ENCODE results near the gene TKFC.

TKFC gene

DNA sequence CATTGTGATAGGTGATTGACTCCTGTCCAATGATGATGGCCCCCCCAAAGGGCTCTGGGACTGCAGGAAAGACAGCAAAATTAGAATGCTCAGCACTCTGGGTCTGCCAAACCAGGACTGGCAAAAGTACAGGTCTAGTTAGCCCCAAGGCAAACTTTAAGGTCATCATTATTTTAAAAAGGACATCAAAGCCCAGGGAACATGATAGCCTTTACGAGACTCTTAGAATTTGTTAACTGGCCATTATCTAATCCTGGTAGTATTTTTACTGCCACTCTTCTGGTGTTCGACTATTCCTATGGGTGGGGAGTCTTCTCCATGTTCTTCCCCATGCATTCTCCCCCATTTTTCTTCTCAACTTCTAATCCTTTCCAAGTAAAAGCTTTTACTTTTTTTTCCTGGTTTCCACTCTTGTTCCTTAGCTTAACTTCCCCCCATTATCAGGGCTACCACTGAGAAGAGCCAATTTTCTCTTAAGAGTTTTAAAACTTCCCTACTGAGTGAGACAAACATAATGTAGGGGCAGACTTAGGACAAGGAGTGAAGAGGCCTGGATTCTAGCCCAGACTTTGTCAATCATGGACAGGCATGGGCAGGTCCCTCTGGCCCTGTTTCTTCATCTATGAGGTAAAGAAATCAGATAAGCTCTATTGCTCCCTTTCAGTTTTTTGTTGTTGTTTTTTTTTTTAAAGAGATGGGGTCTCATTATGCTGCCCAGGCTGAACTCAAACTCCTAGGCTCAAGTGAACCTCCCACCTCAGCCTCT is 7.2 kb upstream of the TKFC start:
- DNase-seq: no peak

DNA sequence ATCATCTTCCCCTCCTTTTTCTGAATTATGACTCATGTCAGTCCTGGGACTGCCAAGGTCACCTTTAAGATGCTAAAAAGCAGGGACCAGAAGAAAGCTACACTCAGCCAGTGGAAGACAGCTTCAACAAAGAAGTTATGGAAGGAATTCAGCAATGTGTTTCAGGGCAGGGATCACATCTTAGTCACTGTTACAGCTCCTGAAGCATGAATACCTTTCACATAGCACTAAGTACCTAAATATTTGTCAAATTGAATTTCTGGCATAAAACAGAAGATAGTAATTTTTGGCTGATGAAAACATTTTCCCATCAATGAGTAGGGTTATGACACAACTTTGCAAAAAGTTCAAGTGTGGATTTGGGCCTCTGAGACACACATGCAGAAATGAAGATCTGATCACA is 5.4 kb upstream of the TKFC start:
- no peak for DNase-seq

DNA sequence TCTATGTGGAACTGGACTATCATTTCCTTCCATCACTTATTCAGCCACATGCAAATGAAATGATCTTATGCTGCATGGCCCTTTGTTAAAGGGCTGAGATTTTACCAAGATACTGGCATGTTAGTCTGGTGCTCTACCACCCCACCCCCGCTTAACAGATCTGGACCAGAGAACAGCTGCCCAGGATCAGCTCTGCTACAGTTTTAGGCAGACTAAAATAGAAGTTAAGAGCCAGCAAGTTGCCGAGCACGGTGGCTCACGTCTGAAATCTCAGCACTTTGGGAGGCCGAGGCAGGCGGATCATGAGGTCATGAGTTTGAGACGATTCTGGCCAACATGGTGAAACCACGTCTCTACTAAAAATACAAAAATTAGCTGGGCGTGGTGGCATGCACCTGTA is 4.7 kb upstream of the TKFC start:
- DNase-seq: no peak

DNA sequence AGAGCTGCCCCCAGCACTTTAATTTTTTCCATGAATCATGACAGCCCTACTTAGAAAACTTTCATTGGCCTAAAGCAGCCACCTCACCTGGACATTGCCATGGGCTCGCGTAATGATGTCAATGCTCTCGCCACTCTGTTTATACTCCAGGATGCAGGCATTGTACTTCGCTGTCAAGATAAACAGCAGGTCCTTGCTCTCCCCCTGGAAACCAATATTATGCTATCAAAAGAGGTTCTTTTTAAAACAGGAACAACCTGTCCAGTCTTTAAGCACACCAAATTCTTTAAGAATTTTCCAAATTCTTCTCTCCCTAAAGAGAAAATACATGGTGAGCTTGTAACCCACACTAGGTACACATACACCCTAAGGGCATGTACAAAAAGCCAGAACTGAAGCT is 3.2 kb upstream of the TKFC start:
- DNase-seq: no peak

DNA sequence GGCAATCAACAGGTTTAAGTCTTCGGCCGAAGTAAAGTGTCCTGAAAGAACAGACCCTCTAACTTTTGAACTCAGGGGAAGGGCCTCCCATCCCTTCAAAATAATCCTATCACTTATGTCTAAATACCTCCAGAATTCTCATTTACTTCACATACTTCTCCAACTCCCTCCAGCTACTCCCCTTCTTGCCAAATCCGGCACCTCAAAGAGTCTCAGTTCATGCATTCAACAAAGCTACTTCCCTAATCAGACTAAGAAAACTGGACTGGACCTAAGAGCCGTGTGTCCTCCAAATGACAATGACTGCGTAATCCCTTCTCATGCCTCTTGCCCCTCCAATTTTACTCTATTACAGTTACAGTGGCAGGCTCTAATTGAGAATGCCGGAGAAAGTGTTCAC is 1.4 kb upstream of the TKFC start:
- DNase-seq: no peak

DNA sequence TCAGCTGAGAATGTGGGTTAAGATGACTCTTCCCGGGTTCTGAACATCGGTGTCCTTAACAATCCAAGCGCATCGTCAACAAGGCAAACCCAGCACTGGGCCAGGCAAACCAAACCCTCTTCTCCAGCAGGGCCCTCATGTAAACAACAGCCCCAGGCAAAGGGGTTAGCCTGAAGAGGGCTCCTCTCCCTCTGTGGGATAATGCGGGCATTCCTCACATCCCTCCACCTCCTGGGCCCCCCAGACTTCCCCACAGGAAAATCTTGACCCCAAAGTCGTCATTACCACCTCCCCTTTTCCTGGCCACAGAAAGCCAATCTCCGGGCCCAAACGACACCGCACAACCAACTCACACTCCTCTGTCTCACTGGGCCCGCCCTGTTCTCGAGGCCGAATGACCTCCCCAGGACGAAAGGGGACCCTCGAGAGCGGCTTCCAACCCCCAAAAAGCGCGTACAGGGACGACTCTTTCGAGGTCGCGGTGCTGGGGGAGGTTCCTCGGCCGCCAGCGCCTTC is 689 bp upstream of the TKFC start:
- no peak for DNase-seq

DNA sequence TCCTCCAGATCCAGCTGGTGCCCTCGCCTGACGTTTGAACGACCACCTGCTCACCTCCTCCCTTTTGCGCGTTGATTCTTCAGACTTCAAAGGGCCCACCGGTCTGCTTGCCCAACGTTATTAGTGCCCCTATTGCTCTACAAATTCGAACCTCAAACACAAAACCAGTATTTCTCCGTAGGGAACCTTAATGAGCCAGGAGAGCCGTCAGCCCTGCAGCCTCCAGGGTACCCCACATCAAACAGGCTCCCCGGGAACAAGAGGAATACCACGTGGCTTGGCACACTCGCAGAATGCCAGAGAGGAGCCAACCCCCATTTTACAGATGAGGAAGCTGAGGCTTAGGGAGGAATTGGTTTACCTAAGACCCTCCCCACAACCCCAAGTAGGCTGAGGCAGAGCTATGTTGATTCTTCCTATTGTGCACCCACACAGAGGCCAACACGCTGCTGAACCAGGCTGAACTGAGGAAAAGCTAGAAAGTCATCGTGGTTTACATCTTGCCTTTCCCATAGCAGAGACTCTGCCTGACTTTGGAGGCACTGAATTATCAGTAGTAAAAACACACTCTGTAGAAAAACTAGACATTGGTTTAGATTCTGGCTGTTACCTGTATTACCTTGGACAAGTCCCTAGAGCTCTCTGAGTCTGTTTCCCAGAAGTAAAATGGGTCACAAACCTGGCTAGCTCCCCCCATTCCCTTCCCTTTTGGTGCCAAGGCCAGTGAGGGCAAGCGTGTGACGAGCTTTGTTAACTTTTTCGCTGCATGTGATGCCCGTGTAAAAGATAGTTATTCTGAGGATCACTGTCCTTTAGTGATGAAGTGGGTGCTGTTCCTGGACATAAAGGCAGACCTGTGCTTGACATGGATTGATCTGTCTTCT is 764 bp downstream of the TKFC start:
- no peak for DNase-seq

DNA sequence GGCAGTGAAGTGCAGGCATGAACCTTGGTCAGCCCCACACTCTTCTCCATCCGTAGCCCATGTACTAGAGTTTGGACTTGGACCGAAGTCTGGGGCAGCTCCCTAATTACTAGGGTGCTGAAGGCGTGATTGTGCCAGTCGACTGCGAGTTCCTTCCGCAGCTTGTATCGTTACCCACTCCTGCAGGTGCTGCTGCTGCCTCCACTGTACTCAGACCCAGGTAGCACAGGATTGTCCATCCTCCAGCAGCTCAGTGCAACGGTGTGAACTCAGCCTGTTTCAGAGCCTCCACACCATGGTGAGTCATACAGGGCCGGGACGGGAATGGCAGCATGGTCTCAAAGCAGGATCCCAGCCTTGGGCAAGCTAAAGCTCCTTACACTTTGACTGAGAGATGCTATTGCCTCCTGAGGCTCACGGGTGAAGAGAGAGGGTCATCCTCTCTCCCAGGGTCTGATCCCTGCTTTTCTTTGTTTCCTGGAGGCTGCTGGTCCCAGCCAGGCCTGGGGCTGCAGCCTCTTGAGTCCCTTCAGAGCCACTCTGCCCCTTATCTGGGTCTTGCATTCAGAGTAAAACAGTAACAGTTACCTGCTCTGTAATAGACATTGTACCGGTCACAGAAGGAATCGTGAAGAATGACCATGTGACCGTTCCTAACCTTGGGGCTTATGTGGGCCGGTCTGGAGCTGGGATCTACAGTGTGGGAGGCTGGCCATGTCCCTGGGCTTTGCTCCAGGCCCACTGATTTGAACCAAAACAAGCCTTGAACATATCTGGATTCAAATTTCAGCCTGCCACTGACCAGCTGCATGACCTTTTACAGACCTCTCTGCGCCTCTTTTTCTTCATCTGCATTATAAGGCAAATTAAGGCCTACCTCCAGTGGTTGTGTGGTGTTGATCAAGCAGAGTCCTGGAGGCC is 1.7 kb downstream of the TKFC start:
- no peak for DNase-seq

DNA sequence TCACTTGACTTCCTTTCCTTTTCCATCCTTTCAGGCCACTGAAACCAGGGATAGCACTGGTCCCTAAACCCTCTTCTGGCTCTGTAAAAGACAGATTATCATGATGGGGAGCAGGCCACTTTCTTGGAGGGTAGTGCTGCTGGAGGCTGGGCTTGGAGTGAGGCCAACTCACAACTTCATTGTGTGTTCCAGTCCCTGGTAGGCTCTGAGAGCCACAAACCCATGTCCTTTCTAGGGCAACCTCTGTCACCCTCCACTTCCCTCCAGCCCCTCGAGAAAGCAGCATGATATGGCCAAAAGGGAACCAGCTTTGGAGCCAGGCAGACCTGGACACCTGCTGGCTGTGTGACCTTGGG is 2.3 kb downstream of the TKFC start:
- no peak for DNase-seq

DNA sequence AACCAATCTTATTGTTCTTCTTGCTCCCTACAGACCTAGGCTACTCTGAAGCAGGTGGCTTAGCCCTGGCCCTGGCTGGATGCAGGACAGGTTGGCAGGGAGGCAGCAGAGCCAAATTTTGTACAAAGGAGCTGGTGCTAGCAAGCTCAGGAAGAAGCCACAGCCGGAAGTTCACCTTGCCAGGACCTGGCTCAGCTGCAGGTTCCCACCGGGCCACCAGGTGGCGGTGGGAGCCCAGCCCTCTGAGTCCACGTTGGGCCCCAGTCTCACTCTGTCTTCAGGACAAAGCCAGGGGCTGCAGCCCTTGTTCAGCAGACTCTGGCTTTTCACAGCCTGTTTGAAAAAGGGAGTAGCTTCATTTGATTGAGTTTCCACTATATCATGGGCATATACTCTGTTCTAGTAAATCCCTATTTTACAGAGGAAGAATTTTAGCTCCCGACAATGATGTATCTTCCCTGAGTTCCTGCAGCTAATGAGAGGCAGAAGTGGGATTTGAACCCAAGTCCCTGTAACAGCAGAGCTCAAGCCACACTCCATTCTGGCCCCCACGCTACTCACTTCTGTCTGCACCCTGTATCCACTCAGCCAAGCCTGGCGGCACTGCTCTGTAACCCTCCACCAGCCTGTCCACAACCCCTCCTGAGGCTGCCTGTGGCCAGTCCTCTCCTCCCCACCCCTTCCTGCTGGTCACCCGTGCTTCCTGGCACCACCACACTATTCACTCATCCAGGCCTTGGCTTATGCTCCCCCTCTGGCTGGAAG is 3.3 kb downstream of the TKFC start:
- peak; percentile 76 to 79 for DNase-seq

DNA sequence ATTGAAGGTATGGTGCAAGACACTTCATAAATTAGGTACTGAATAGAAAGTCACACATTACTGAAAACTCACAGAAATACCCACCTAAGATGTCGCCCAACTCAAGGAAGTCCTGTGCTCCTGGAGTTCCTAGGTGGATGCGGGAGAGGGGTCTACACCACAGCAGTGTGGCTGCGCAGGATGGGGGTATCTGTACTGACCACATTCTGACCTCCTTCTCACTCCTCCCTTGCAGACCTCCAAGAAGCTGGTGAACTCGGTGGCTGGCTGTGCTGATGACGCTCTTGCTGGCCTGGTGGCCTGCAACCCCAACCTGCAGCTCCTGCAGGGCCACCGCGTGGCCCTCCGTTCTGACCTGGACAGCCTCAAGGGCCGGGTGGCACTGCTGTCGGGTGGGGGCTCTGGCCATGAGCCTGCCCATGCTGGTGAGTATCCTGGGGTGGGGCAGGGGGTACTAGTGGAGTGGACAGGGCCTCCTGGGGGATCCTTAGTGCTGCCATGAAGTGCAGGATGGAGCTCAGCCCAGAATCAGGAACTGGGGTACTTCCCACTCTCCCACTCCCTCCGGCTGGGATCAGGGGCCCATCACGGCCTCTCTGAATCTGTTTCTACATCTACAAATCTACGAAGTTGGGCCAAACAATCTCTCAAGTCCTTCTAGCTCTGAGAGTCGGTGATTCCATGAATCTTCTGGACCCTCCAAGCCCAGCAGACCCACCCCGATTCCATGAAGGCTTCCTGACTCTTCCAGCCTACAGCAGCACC is 4.9 kb downstream of the TKFC start:
- DNase-seq: no peak

DNA sequence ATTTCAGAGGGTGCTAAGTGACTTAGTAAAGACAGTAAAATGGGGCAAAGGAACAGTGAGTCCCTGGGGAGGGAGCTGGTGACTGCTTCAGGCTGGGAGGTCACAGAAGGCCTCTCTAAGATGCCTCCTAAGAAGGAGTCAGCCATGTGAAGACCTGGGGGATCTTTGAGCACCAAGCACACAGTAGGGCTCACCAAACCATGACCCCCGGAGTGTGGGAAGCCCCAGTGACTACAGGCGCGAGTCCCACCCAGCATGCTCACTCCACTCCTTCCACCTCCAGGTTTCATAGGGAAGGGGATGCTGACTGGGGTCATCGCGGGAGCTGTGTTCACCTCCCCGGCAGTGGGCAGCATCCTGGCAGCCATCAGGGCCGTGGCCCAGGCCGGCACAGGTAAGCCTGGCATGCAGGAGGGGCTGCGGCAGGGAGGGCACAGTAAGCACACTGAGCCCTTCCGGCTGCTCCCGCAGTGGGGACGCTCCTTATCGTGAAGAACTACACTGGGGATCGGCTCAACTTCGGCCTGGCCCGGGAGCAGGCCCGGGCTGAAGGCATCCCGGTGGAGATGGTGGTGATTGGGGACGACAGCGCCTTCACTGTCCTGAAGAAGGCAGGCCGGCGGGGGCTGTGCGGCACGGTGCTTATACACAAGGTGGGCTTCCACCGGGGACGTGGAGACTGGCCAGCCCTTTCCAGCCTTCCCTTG is 5.9 kb downstream of the TKFC start:
- DNase-seq: no peak

DNA sequence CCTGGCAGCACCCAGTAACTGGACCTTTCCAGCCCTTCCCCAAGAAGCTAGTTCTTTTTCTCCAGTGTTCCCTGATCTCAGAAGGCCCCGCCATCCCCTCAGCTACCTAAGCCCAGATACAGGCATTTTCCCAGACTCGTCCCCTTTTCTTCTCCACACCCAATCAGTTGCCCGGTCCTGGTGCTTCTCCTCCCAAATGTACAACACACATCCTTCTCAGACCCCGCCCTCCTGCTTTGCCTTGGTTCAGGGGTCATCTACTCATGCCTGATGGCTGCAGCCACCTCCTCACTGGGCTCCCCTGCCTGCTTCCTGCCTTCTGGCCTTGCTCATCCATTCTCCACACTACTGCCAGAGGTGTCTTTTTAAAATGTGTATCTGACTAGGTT is 6.5 kb downstream of the TKFC start:
- DNase-seq: no peak

DNA sequence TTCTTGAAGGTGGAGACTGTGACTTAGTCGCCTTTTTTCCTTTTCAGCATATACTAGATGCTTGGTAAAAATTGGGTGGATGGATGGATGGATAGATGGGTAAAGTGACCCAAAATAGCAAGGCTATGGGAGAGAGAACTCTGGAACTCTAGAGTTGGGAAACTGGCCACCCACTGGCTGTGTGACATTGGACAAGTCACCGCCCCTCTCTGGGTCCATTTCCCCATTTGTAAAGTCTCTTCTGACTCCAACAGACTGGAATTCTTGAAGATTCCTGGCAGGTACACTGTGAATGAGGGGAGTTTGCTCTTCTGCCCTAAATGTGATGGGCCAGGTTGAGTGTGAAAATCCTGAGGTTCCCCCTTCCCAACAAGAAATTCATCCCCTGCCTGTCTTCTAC is 8.0 kb downstream of the TKFC start:
- no peak for DNase-seq

DNA sequence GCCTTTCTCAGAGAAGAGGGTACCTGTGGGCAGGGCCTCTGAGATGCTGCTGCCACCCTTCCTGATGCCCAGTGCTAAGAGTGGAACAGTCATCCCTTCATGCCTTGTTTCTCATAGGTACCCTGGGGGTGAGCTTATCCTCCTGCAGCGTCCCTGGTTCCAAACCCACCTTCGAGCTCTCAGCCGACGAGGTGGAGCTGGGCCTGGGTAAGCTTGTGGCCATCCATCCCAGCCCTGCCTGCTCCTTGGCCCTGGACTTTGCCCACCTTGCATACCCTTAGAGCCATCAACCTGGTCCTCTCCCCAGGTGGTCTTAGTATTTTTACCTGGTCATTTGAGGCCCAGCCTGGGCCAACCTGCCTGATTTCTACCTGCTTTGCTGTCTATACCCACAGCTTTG is 8.7 kb downstream of the TKFC start:
- no peak for DNase-seq

DNA sequence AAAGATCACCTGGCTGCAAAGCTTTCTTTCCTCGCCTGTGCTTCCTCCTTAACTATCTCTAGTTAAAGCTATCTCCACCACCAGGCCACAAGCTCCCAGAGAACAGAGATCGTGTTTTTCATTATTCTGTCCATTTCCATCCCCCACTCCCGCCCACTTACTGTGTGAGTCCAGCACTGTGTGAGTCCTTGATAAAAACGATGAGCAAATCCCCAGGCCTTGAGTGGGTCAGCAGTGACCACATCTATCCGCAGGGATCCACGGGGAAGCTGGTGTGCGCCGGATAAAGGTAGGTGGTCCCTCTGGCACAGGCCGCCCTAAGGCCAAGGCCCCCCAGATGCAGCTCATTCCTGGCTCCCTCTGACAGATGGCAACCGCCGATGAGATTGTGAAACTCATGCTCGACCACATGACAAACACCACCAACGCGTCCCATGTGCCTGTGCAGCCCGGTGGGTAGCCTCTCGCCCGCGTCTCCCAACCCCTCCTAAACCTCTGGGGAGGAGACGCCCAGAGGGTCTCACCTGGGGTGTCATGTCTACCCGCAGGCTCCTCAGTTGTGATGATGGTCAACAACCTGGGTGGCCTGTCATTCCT is 9.3 kb downstream of the TKFC start:
- no peak for DNase-seq

DNA sequence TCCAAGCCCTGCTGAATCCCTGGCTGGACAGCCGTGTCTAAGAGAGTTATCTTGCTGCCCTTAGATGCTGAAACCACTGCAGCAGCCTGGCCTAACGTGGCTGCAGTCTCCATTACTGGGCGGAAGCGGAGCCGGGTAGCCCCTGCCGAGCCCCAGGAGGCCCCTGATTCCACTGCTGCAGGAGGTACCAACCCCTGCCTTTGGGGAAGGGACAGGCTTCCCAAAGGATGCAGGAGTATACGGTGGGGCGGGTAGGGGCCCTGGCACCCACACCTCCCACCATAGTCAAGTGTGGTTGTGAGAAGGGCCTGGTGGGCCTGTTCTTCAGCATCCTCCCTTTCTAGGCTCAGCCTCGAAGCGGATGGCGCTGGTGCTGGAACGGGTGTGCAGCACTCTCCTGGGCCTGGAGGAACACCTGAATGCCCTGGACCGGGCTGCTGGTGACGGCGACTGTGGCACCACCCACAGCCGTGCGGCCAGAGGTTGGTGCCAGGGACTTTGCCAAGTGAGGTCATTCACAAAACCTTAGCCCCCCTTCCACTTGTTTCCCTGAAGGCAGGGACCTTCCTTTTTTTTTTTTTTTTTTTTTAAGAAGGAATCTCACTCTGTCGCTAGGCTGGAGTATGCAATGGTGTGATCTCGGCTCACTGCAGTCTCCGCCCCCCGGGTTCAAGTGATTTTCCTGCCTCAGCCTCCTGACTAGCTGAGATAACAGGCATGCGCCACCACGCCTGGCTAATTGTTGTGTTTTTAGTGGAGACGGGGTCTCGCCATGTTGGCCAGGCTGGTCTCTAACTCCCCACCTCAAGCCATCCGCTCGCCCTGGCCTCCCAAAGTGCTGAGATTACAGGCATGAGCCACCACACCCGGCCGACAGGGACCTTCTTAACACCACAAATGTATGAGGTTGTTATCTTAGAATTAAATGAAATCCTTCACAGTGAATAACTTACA is 11.0 kb downstream of the TKFC start:
- no peak for DNase-seq

DNA sequence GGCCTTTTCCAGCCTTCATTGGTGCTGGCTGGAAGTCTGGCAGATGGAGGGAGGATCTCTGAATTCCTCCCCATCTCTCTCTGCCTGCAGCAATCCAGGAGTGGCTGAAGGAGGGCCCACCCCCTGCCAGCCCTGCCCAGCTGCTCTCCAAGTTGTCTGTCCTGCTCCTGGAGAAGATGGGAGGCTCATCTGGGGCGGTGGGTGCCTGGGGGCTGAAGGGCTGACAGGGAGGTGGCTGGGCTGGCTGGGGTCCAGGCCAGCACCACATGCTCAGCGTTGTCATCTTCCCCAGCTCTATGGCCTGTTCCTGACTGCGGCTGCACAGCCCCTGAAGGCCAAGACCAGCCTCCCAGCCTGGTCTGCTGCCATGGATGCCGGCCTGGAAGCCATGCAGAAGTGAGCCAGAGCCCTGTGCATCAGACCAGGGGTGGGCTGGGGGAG is 12.2 kb downstream of the TKFC start:
- no peak for DNase-seq
